Progenitor cell of endocrine pancreas (in vitro differentiated cells): Measurements from ENCODE around the gene ARHGEF28. TPM values are rescaled to one million over a fixed set of nuclear protein-coding genes. Genes with fewer than 3 reads are reported as not detected.

Source experiments
- DNase-seq: peaks from one replicate; pipeline ENCODE4 v3.0.0; 2021; ENCODE audit warnings: low spot score; ENCODE audit not compliant: unreplicated experiment
- H3K27ac Mint-ChIP-seq: 2 replicates; pipeline ENCODE4 v1.8.0; 2021; ENCODE audit warnings: mild to moderate bottlenecking, moderate library complexity, mixed read lengths
- H3K27me3 Mint-ChIP-seq: 2 replicates; pipeline ENCODE4 v1.8.0; 2021; ENCODE audit warnings: mixed read lengths
- H3K36me3 Mint-ChIP-seq: 2 replicates; pipeline ENCODE4 v1.8.0; 2022; ENCODE audit warnings: mixed read lengths; ENCODE audit not compliant: insufficient read depth
- H3K4me1 Mint-ChIP-seq: 2 replicates; pipeline ENCODE4 v1.8.0; 2021; ENCODE audit warnings: low read depth, mixed read lengths
- H3K4me3 Mint-ChIP-seq: 2 replicates; pipeline ENCODE4 v1.8.0; 2021; ENCODE audit warnings: low read depth, mild to moderate bottlenecking, moderate library complexity, mixed read lengths
- H3K9me3 Mint-ChIP-seq: 2 replicates; pipeline ENCODE4 v1.8.0; 2021; ENCODE audit warnings: low read depth, mixed read lengths
- CTCF ChIP-seq: fragments of 200-600 bp; sonication (generic); IDR thresholded peaks from one replicate; pipeline ENCODE4 v1.5.0; 2021; ENCODE audit warnings: antibody characterized with exemption, mild to moderate bottlenecking; ENCODE audit not compliant: unreplicated experiment
- total RNA-seq: library from RNA; stranded (reverse); gene quantifications from 2 replicates; pipeline ENCODE4 v1.2.1, GENCODE V29; 2021

Gene ARHGEF28
- total RNA-seq, 1 donor from 2014 or later = 15.0 TPM

- Mint-ChIP-seq H3K27ac (no peak overlapping the region), H3K27me3 (no peaks in the 10 kb centered on the region), H3K4me1 (peaks cover 6% of the 10 kb centered on the region), H3K9me3 (no peaks in the 10 kb centered on the region), H3K36me3 (no peaks in the 10 kb centered on the region), H3K4me3 (no peak overlapping the region)
- no peak for TF ChIP-seq CTCF
- no peak for DNase-seq
Measured at GRCh38 chr5:73682176-73682575, 56.2 kb downstream of the ARHGEF28 start.

- Mint-ChIP-seq H3K36me3 (no peaks in the 10 kb centered on the region), H3K27ac (no peak overlapping the region), H3K4me3 (no peak overlapping the region), H3K27me3 (no peaks in the 10 kb centered on the region), H3K4me1 (no peaks in the 10 kb centered on the region), H3K9me3 (no peaks in the 10 kb centered on the region)
- no peak for DNase-seq
- no peak for TF ChIP-seq CTCF
Measured at GRCh38 chr5:73684691-73685090, 58.7 kb downstream of the ARHGEF28 start.

- H3K4me3 Mint-ChIP-seq = no peak overlapping the region
- no peak for DNase-seq
- H3K9me3 Mint-ChIP-seq = no peaks in the 10 kb centered on the region
- no peak overlapping the region for H3K27ac Mint-ChIP-seq
- no peaks in the 10 kb centered on the region for H3K27me3 Mint-ChIP-seq
- no peaks in the 10 kb centered on the region for H3K4me1 Mint-ChIP-seq
- H3K36me3 Mint-ChIP-seq = no peaks in the 10 kb centered on the region
- TF ChIP-seq CTCF = no peak
Measured at GRCh38 chr5:73686912-73687311, 60.9 kb downstream of the ARHGEF28 start.

GRCh38 chr5:73687357-73687756, 61.4 kb downstream of the ARHGEF28 start:
- DNase-seq = no peak
- Mint-ChIP-seq H3K27ac (no peak overlapping the region), H3K36me3 (no peaks in the 10 kb centered on the region), H3K9me3 (no peaks in the 10 kb centered on the region), H3K4me3 (no peak overlapping the region), H3K4me1 (no peaks in the 10 kb centered on the region), H3K27me3 (no peaks in the 10 kb centered on the region)
- TF ChIP-seq CTCF = no peak

GRCh38 chr5:73690015-73690414, 64.0 kb downstream of the ARHGEF28 start:
- Mint-ChIP-seq H3K36me3 (no peaks in the 10 kb centered on the region), H3K27ac (no peak overlapping the region), H3K4me3 (no peak overlapping the region), H3K27me3 (peaks cover 6% of the 10 kb centered on the region), H3K4me1 (peaks cover 11% of the 10 kb centered on the region), H3K9me3 (no peaks in the 10 kb centered on the region)
- no peak for TF ChIP-seq CTCF
- DNase-seq = no peak
